ENCODE data around the gene OR7G1.

OR7G1 gene

GRCh38 chr19:9115307-9115813 lies at the start of gene OR7G1:
OR7G1 (minus strand) TSS chr19:9115763; CDS start chr19:9115763, 0 bp downstream.
- no peak for TF ChIP-seq TAF1 (IDR thresholded peaks at IDR 0.05; ENCODE audit: low read depth)
- TF ChIP-seq REST (IDR thresholded peaks at IDR 0.05; ENCODE audit: low read depth), result no peak
- TF ChIP-seq RAD21 (IDR thresholded peaks at IDR 0.05; ENCODE audit: low read depth), result no peak
- TF ChIP-seq NFIC (IDR thresholded peaks at IDR 0.05), result no peak
- TF ChIP-seq EGR1 (IDR thresholded peaks at IDR 0.05), result no peak
- no peak for TF ChIP-seq USF1 (IDR thresholded peaks at IDR 0.05)
- TF ChIP-seq CREB1 (IDR thresholded peaks at IDR 0.05; ENCODE audit: low read depth), result no peak
- no peak for TF ChIP-seq FOXM1 (IDR thresholded peaks at IDR 0.05; ENCODE audit: borderline replicate concordance, low read depth)
- no peak for TF ChIP-seq ZBTB7A (IDR thresholded peaks at IDR 0.05; ENCODE audit: low read depth)
- no peak for TF ChIP-seq EP300 (IDR thresholded peaks at IDR 0.05; ENCODE audit: borderline replicate concordance)
- TF ChIP-seq TEAD4 (IDR thresholded peaks at IDR 0.05), result no peak
- no peak for TF ChIP-seq TCF12 (IDR thresholded peaks at IDR 0.05; ENCODE audit: low read depth)

- TF ChIP-seq EGR1 (IDR thresholded peaks at IDR 0.05), result no peak
- no peak for TF ChIP-seq YY1 (IDR thresholded peaks at IDR 0.05; ENCODE audit: low read depth)
- no peak for TF ChIP-seq TAF1 (IDR thresholded peaks at IDR 0.05; ENCODE audit: low read depth)
- TF ChIP-seq MAX (IDR thresholded peaks at IDR 0.05), result no peak
- no peak for TF ChIP-seq REST (IDR thresholded peaks at IDR 0.05; ENCODE audit: low read depth)
- TF ChIP-seq TCF12 (IDR thresholded peaks at IDR 0.05; ENCODE audit: low read depth), result no peak
- TF ChIP-seq EP300 (IDR thresholded peaks at IDR 0.05; ENCODE audit: borderline replicate concordance), result no peak
- no peak for TF ChIP-seq USF1 (IDR thresholded peaks at IDR 0.05)
- TF ChIP-seq FOXM1 (IDR thresholded peaks at IDR 0.05; ENCODE audit: borderline replicate concordance, low read depth), result no peak
- no peak for TF ChIP-seq NFIC (IDR thresholded peaks at IDR 0.05)
- no peak for TF ChIP-seq TEAD4 (IDR thresholded peaks at IDR 0.05)
- no peak for TF ChIP-seq ZBTB7A (IDR thresholded peaks at IDR 0.05; ENCODE audit: low read depth)
- no peak for TF ChIP-seq CEBPB (IDR thresholded peaks at IDR 0.05)
- no peak for TF ChIP-seq CREB1 (IDR thresholded peaks at IDR 0.05; ENCODE audit: low read depth)
- TF ChIP-seq RAD21 (IDR thresholded peaks at IDR 0.05; ENCODE audit: low read depth), result no peak
These were observed 49.7 kb upstream of the OR7G1 start for GRCh38 chr19:9165261-9165660.

- TF ChIP-seq YY1 (IDR thresholded peaks at IDR 0.05; ENCODE audit: low read depth), result no peak
- TF ChIP-seq MAX (IDR thresholded peaks at IDR 0.05), result no peak
- TF ChIP-seq TAF1 (IDR thresholded peaks at IDR 0.05; ENCODE audit: low read depth), result no peak
- no peak for TF ChIP-seq NFIC (IDR thresholded peaks at IDR 0.05)
- no peak for TF ChIP-seq TCF12 (IDR thresholded peaks at IDR 0.05; ENCODE audit: low read depth)
- TF ChIP-seq ZBTB7A (IDR thresholded peaks at IDR 0.05; ENCODE audit: low read depth), result no peak
- TF ChIP-seq CREB1 (IDR thresholded peaks at IDR 0.05; ENCODE audit: low read depth), result no peak
- TF ChIP-seq FOXM1 (IDR thresholded peaks at IDR 0.05; ENCODE audit: borderline replicate concordance, low read depth), result no peak
- no peak for TF ChIP-seq TEAD4 (IDR thresholded peaks at IDR 0.05)
- no peak for TF ChIP-seq RAD21 (IDR thresholded peaks at IDR 0.05; ENCODE audit: low read depth)
- TF ChIP-seq CEBPB (IDR thresholded peaks at IDR 0.05), result no peak
- TF ChIP-seq REST (IDR thresholded peaks at IDR 0.05; ENCODE audit: low read depth), result no peak
- no peak for TF ChIP-seq USF1 (IDR thresholded peaks at IDR 0.05)
- TF ChIP-seq EP300 (IDR thresholded peaks at IDR 0.05; ENCODE audit: borderline replicate concordance), result no peak
- no peak for TF ChIP-seq EGR1 (IDR thresholded peaks at IDR 0.05)
These were observed 45.9 kb upstream of the OR7G1 start for GRCh38 chr19:9161427-9161826.

GRCh38 chr19:9159891-9160290 lies 44.3 kb upstream of the OR7G1 start:
- TF ChIP-seq CEBPB (IDR thresholded peaks at IDR 0.05) (no peak), TCF12 (IDR thresholded peaks at IDR 0.05; ENCODE audit: low read depth) (no peak), RAD21 (IDR thresholded peaks at IDR 0.05; ENCODE audit: low read depth) (no peak), TAF1 (IDR thresholded peaks at IDR 0.05; ENCODE audit: low read depth) (no peak), MAX (IDR thresholded peaks at IDR 0.05) (no peak), TEAD4 (IDR thresholded peaks at IDR 0.05) (no peak), ZBTB7A (IDR thresholded peaks at IDR 0.05; ENCODE audit: low read depth) (no peak)

Data from Ishikawa (cell line).